ENCODE measurements around the gene OBSCN. TPM values are rescaled to one million over a fixed set of nuclear protein-coding genes. Genes with fewer than 3 reads are reported as not detected.

OBSCN gene
- total and polyA plus RNA-seq, 2 donors (not counting 3 experiments of a cell fraction or from before 2014, with no cell fraction given), result 1.5 to 2.9 TPM

GRCh38 chr1:228273720-228274451 lies 66.0 kb downstream of the OBSCN start:
- Histone ChIP-seq H3K9me3 (replicated peaks; ENCODE audit: control insufficient read depth, insufficient read depth, low read length) (no peaks in the 10 kb centered on the region), H3K36me3 (ENCODE audit: control insufficient read depth in 2 of 2, extremely low read depth in 1 of 2, insufficient read depth in 2 of 2, low read length in 2 of 2) (peaks cover 0 to 2% of the 10 kb centered on the region in 2 experiments), H3K9me1 (replicated peaks; ENCODE audit: control insufficient read depth, extremely low read depth, insufficient read depth, low read length) (no peaks in the 10 kb centered on the region), H2AFZ (ENCODE audit: low read depth, low read length) (no peak overlapping the region), H3K4me1 (ENCODE audit: control insufficient read depth, extremely low read depth, insufficient read depth, low read length) (peaks cover 15% of the 10 kb centered on the region), H3K4me2 (ENCODE audit: insufficient read depth, low read length) (no peak overlapping the region), H3K9ac (replicated peaks; ENCODE audit: extremely low read depth, insufficient read depth, low read length) (no peak overlapping the region), H4K20me1 (replicated peaks; ENCODE audit: control insufficient read depth, extremely low read depth, insufficient read depth, low read length) (no peaks in the 10 kb centered on the region), H3K4me3 (replicated peaks in 1 of 3; ENCODE audit: insufficient read depth in 1 of 3, low read depth in 1 of 3, low read length in 3 of 3) (no peak overlapping the region), H3K79me2 (ENCODE audit: control insufficient read depth, insufficient read depth, low read length) (no peaks in the 10 kb centered on the region), H3K27me3 (ENCODE audit: control insufficient read depth in 2 of 2, insufficient read depth in 2 of 2, low read length in 2 of 2) (no peaks in the 10 kb centered on the region), H3K27ac (ENCODE audit: insufficient read depth, low read depth, low read length) (no peak overlapping the region)
- FAIRE-seq, result no peak
- no TSS peak for BruUV-seq (replicated peaks)
- dilution Hi-C loops (cut with MboI; ENCODE audit: extremely low pct_ligation_motif_present, low sequenced_read_pairs) (no loop called here), intact Hi-C loops (cut with micrococcal nuclease) (loop anchor here (10.0 kb wide), 1 partner anchor 139 kb away; no protein-coding TSS in a partner anchor)
- TF ChIP-seq POLR2AphosphoS5 (IDR thresholded peaks at IDR 0.05; ENCODE audit: insufficient read depth, low read depth, low read length) (no peak), FOS (IDR thresholded peaks at IDR 0.05; ENCODE audit: borderline replicate concordance, insufficient read depth, low read length) (no peak), JUN (IDR thresholded peaks at IDR 0.05; ENCODE audit: borderline replicate concordance, insufficient read depth, insufficient read length, low read depth) (no peak), POLR2A (IDR thresholded peaks at IDR 0.05; ENCODE audit: low read depth, low read length) (no peak)
- no peak for DNase-seq (ENCODE audit: low read depth, low spot score)
- POLR2A ChIA-PET, result no interaction called here
- CTCF ChIA-PET, result interaction anchor here (0.5 kb wide), 1 partner anchor 146 kb away, joined by 3 read pairs; no protein-coding TSS in a partner anchor

GRCh38 chr1:228274452-228275178 lies 66.8 kb downstream of the OBSCN start:
- DNase-seq (ENCODE audit: low read depth, low spot score) (no peak), FAIRE-seq (no peak)
- Histone ChIP-seq H4K20me1 (replicated peaks; ENCODE audit: control insufficient read depth, extremely low read depth, insufficient read depth, low read length) (no peaks in the 10 kb centered on the region), H2AFZ (ENCODE audit: low read depth, low read length) (no peak overlapping the region), H3K4me1 (ENCODE audit: control insufficient read depth, extremely low read depth, insufficient read depth, low read length) (peaks cover 15% of the 10 kb centered on the region), H3K36me3 (ENCODE audit: control insufficient read depth in 2 of 2, extremely low read depth in 1 of 2, insufficient read depth in 2 of 2, low read length in 2 of 2) (peaks cover 0 to 2% of the 10 kb centered on the region in 2 experiments), H3K79me2 (ENCODE audit: control insufficient read depth, insufficient read depth, low read length) (no peaks in the 10 kb centered on the region), H3K9ac (replicated peaks; ENCODE audit: extremely low read depth, insufficient read depth, low read length) (no peak overlapping the region), H3K27me3 (ENCODE audit: control insufficient read depth in 2 of 2, insufficient read depth in 2 of 2, low read length in 2 of 2) (no peaks in the 10 kb centered on the region), H3K4me3 (replicated peaks in 1 of 3; ENCODE audit: insufficient read depth in 1 of 3, low read depth in 1 of 3, low read length in 3 of 3) (no peak overlapping the region), H3K9me3 (replicated peaks; ENCODE audit: control insufficient read depth, insufficient read depth, low read length) (no peaks in the 10 kb centered on the region), H3K4me2 (ENCODE audit: insufficient read depth, low read length) (no peak overlapping the region), H3K9me1 (replicated peaks; ENCODE audit: control insufficient read depth, extremely low read depth, insufficient read depth, low read length) (no peaks in the 10 kb centered on the region), H3K27ac (ENCODE audit: insufficient read depth, low read depth, low read length) (no peak overlapping the region)
- dilution Hi-C loops (cut with MboI; ENCODE audit: extremely low pct_ligation_motif_present, low sequenced_read_pairs) (no loop called here), intact Hi-C loops (cut with micrococcal nuclease) (loop anchor here (5.0 to 10.0 kb wide), 3 partner anchors 37 to 183 kb away; a partner anchor contains a TSS)
- TF ChIP-seq, protein P1, sequence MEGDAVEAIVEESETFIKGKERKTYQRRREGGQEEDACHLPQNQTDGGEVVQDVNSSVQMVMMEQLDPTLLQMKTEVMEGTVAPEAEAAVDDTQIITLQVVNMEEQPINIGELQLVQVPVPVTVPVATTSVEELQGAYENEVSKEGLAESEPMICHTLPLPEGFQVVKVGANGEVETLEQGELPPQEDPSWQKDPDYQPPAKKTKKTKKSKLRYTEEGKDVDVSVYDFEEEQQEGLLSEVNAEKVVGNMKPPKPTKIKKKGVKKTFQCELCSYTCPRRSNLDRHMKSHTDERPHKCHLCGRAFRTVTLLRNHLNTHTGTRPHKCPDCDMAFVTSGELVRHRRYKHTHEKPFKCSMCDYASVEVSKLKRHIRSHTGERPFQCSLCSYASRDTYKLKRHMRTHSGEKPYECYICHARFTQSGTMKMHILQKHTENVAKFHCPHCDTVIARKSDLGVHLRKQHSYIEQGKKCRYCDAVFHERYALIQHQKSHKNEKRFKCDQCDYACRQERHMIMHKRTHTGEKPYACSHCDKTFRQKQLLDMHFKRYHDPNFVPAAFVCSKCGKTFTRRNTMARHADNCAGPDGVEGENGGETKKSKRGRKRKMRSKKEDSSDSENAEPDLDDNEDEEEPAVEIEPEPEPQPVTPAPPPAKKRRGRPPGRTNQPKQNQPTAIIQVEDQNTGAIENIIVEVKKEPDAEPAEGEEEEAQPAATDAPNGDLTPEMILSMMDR (IDR thresholded peaks at IDR 0.05; ENCODE audit: extremely low read depth in 1 of 2, insufficient read depth in 1 of 2, low read depth in 1 of 2, low read length in 2 of 2), result peak in 1 of 2 donors; percentile 1
- TF ChIP-seq FOS (IDR thresholded peaks at IDR 0.05; ENCODE audit: borderline replicate concordance, insufficient read depth, low read length), result no peak
- CTCF ChIA-PET, result interaction anchor here (1.0 to 1.9 kb wide), 5 partner anchors 15 to 132 kb away, joined by 3 to 6 read pairs (median 4); partner anchors contain the start of gene TRIM11
- BruUV-seq (replicated peaks), result no TSS peak
- POLR2A ChIA-PET, result no interaction called here
